K562 (cell line): Measurements from ENCODE around the gene IQCN. TPM values are rescaled to one million over a fixed set of nuclear protein-coding genes. Genes with fewer than 3 reads are reported as not detected.

Experiments used
- CREB1 ChIP-seq, 2 experiments: sonication (generic) in 1 of 2; formaldehyde crosslinking in 1 of 2; IDR thresholded peaks; 2 replicates each; pipeline versions ENCODE4 v1.6.1 to v1.8.0; 2012 to 2022; ENCODE audit warnings: inconsistent platforms in 1 of 2, mild to moderate bottlenecking in 1 of 2, missing genetic modification reagents in 1 of 2, moderate library complexity in 1 of 2
- EZH2 ChIP-seq: IDR thresholded peaks from 2 replicates; pipeline ENCODE4 v1.6.1; 2012; ENCODE audit warnings: low read depth, mild to moderate bottlenecking, inconsistent platforms, low read length, borderline replicate concordance
- FOS ChIP-seq: IDR thresholded peaks from 3 replicates; pipeline ENCODE4 v1.6.1; 2011; ENCODE audit not compliant: insufficient read length; ENCODE audit errors: extremely low read depth
- FOXM1 ChIP-seq, 2 experiments: fragments of 450-650 bp in 1 of 2; sonication (generic) in 1 of 2; formaldehyde crosslinking in 1 of 2; IDR thresholded peaks; 2 replicates each; pipeline versions ENCODE4 v1.6.1 to v1.9.0; 2017 to 2022; ENCODE audit warnings: low read depth in 2 of 2, mild to moderate bottlenecking in 2 of 2, missing genetic modification reagents in 1 of 2, moderate library complexity in 1 of 2
- HLTF ChIP-seq: fragments of 450-650 bp; IDR thresholded peaks from 2 replicates; pipeline ENCODE4 v1.6.1; 2016
- KDM2B ChIP-seq: fragments of 250-450 bp; sonication (Bioruptor Pico); IDR thresholded peaks from 2 replicates; pipeline ENCODE4 v1.8.0; 2021; ENCODE audit warnings: mild to moderate bottlenecking, moderate library complexity
- KLF10 ChIP-seq: fragments of 250-450 bp; sonication (Bioruptor Pico); IDR thresholded peaks from 2 replicates; pipeline ENCODE4 v1.6.1; 2021; ENCODE audit warnings: matching md5 sums
- MEF2A ChIP-seq: IDR thresholded peaks from 2 replicates; pipeline ENCODE4 v1.6.1; 2011; ENCODE audit warnings: low read depth, mild to moderate bottlenecking, low read length, moderate library complexity; ENCODE audit not compliant: control insufficient read depth
- NUFIP1 ChIP-seq: fragments of 450-650 bp; IDR thresholded peaks from 2 replicates; pipeline ENCODE4 v1.6.1; 2018; ENCODE audit not compliant: partially characterized antibody
- POLR2AphosphoS2 ChIP-seq: IDR thresholded peaks from 2 replicates; pipeline ENCODE4 v1.6.1; 2012; ENCODE audit warnings: low read length, improper control_type of control experiment
- POLR2H ChIP-seq: IDR thresholded peaks from 2 replicates; pipeline ENCODE4 v1.6.1; 2016; ENCODE audit warnings: missing genetic modification characterization, low read depth, mild to moderate bottlenecking, control low read depth, missing compliant biosample characterization, moderate library complexity
- SMC3 ChIP-seq: conservative IDR thresholded peaks from 2 replicates; pipeline ENCODE4 v1.6.1; 2011; ENCODE audit warnings: low read depth, low read length, improper control_type of control experiment; ENCODE audit not compliant: insufficient read depth
- ZNF212 ChIP-seq: fragments of 450-650 bp; formaldehyde crosslinking; IDR thresholded peaks from 2 replicates; pipeline ENCODE4 v1.4.0; 2020; ENCODE audit warnings: mild to moderate bottlenecking
- ZNF316 ChIP-seq: fragments of 450-650 bp; IDR thresholded peaks from 2 replicates; pipeline ENCODE4 v1.6.1; 2016
- ZNF785 ChIP-seq: fragments of 250-450 bp; sonication (Bioruptor Pico); IDR thresholded peaks from 2 replicates; pipeline ENCODE4 v1.4.0; 2020; ENCODE audit warnings: mild to moderate bottlenecking
- polyA plus RNA-seq, 8 experiments: library from polyadenylated mRNA; depleted of rRNA in 4 of 8; stranded (reverse) in 5 of 8; unstranded in 3 of 8; fragments of >200 nt; fragmentation: Nextera tagmentation in 2 of 8; fragmentation: Illumina TruSeq in 1 of 8; extraction: Ambion mirVana in 2 of 8; extraction: Trizol in 1 of 8; gene quantifications; 2 replicates each; pipeline versions ENCODE4 v1.2.1 to v1.2.3, GENCODE V29; 2011 to 2014; ENCODE audit warnings: inconsistent platforms in 1 of 8, missing spikeins in 1 of 8
- total RNA-seq, 7 experiments: library from RNA; depleted of rRNA in 6 of 7; stranded (reverse); fragments of >200 nt in 6 of 7; fragmentation: Illumina TruSeq in 2 of 7; extraction: Trizol in 2 of 7; gene quantifications; 2 replicates each; pipeline versions ENCODE4 v1.2.1 to v1.2.3, GENCODE V29; 2011 to 2021; ENCODE audit warnings: low replicate concordance in 1 of 7
- TF ChIP-seq, protein P1 (sequence below): fragments of 250-450 bp; sonication (Bioruptor Pico); IDR thresholded peaks from 2 replicates; pipeline ENCODE4 v1.4.0; 2020
- TF ChIP-seq, protein P2 (sequence below), 2 experiments: fragments of 450-650 bp; IDR thresholded peaks; 2 replicates each; pipeline ENCODE4 v1.6.1; 2018; ENCODE audit warnings: mild to moderate bottlenecking in 2 of 2, low read depth in 1 of 2; ENCODE audit not compliant: partially characterized antibody in 2 of 2

The IQCN gene
- total and polyA plus RNA-seq, 9 of the 15 experiments (the other 6 are each of a cell fraction or from before 2014, with no cell fraction given): 0.01 to 0.07 (median 0.04) TPM; not detected in 3

DNA sequence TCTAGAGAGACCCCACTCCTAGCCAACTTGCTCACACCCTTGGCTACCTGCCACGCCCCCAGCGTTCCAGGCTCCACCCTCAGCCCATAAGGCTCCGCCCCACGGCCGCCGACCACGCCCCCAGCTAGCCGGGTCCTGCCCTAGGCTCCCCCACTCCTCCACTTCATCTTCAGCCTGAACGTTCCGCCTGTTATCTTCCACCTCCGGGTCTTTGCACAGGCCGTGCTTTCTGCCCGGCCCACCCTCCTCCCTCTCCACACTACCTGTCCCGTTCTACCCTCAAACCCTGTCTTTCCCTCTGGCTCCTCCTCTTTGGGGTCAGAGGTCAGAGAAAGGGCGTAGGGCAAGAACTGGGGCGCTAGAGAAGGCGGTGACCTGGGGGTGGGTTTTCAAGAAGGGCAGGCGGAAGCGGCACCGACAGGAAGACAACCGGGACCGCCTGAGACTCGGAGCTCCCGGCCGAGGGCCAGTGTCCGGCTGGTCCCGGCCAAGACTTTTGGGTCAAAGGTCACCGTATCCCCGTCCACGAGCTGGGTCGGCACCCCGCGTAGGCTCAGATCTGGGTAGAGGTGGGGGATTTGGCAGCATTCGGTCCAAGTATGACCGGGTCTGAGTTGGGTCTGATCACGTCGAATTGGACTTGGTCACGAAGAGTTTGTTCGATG is 50.3 kb downstream of the IQCN start (continued):
- TF ChIP-seq POLR2AphosphoS2: no peak
- TF ChIP-seq MEF2A: 0 out of 2 replicates have a peak, but pooled peaks have one; percentile 8
- TF ChIP-seq HLTF: peak; percentile 97
- TF ChIP-seq POLR2H (tag): no peak
- TF ChIP-seq ZNF785 (CRISPR knock-in tag): no peak
- no peak for TF ChIP-seq EZH2
- peak; percentile 26; the same call in 1 of the 2 replicates for TF ChIP-seq CREB1 (IDR thresholded peaks at IDR 0.05)
- TF ChIP-seq CREB1 (CRISPR knock-in tag; IDR thresholded peaks at IDR 0.05): peak; percentile 72; the same call in 1 of the 2 replicates
- TF ChIP-seq, protein P1, sequence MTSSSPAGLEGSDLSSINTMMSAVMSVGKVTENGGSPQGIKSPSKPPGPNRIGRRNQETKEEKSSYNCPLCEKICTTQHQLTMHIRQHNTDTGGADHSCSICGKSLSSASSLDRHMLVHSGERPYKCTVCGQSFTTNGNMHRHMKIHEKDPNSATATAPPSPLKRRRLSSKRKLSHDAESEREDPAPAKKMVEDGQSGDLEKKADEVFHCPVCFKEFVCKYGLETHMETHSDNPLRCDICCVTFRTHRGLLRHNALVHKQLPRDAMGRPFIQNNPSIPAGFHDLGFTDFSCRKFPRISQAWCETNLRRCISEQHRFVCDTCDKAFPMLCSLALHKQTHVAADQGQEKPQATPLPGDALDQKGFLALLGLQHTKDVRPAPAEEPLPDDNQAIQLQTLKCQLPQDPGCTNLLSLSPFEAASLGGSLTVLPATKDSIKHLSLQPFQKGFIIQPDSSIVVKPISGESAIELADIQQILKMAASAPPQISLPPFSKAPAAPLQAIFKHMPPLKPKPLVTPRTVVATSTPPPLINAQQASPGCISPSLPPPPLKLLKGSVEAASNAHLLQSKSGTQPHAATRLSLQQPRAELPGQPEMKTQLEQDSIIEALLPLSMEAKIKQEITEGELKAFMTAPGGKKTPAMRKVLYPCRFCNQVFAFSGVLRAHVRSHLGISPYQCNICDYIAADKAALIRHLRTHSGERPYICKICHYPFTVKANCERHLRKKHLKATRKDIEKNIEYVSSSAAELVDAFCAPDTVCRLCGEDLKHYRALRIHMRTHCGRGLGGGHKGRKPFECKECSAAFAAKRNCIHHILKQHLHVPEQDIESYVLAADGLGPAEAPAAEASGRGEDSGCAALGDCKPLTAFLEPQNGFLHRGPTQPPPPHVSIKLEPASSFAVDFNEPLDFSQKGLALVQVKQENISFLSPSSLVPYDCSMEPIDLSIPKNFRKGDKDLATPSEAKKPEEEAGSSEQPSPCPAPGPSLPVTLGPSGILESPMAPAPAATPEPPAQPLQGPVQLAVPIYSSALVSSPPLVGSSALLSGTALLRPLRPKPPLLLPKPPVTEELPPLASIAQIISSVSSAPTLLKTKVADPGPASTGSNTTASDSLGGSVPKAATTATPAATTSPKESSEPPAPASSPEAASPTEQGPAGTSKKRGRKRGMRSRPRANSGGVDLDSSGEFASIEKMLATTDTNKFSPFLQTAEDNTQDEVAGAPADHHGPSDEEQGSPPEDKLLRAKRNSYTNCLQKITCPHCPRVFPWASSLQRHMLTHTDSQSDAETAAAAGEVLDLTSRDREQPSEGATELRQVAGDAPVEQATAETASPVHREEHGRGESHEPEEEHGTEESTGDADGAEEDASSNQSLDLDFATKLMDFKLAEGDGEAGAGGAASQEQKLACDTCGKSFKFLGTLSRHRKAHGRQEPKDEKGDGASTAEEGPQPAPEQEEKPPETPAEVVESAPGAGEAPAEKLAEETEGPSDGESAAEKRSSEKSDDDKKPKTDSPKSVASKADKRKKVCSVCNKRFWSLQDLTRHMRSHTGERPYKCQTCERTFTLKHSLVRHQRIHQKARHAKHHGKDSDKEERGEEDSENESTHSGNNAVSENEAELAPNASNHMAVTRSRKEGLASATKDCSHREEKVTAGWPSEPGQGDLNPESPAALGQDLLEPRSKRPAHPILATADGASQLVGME (CRISPR knock-in tag): 0 out of 2 replicates have a peak, but pooled peaks have one; percentile 65
- TF ChIP-seq SMC3: no peak
- peak; percentile 90 for TF ChIP-seq FOXM1 (IDR thresholded peaks at IDR 0.05; ENCODE audit: low read depth)
- no peak for TF ChIP-seq FOXM1 (CRISPR knock-in tag; IDR thresholded peaks at IDR 0.05; ENCODE audit: low read depth)
- TF ChIP-seq ZNF212 (CRISPR knock-in tag): no peak
- TF ChIP-seq KDM2B: no peak
- TF ChIP-seq ZNF316: no peak
- no peak for TF ChIP-seq FOS
- TF ChIP-seq, protein P2, sequence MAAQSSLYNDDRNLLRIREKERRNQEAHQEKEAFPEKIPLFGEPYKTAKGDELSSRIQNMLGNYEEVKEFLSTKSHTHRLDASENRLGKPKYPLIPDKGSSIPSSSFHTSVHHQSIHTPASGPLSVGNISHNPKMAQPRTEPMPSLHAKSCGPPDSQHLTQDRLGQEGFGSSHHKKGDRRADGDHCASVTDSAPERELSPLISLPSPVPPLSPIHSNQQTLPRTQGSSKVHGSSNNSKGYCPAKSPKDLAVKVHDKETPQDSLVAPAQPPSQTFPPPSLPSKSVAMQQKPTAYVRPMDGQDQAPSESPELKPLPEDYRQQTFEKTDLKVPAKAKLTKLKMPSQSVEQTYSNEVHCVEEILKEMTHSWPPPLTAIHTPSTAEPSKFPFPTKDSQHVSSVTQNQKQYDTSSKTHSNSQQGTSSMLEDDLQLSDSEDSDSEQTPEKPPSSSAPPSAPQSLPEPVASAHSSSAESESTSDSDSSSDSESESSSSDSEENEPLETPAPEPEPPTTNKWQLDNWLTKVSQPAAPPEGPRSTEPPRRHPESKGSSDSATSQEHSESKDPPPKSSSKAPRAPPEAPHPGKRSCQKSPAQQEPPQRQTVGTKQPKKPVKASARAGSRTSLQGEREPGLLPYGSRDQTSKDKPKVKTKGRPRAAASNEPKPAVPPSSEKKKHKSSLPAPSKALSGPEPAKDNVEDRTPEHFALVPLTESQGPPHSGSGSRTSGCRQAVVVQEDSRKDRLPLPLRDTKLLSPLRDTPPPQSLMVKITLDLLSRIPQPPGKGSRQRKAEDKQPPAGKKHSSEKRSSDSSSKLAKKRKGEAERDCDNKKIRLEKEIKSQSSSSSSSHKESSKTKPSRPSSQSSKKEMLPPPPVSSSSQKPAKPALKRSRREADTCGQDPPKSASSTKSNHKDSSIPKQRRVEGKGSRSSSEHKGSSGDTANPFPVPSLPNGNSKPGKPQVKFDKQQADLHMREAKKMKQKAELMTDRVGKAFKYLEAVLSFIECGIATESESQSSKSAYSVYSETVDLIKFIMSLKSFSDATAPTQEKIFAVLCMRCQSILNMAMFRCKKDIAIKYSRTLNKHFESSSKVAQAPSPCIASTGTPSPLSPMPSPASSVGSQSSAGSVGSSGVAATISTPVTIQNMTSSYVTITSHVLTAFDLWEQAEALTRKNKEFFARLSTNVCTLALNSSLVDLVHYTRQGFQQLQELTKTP (IDR thresholded peaks at IDR 0.05; ENCODE audit: low read depth in 1 of 2, partially characterized antibody in 2 of 2): peak; percentile 29 to 75
- no peak for TF ChIP-seq KLF10 (CRISPR knock-in tag)
- peak; percentile 95 for TF ChIP-seq NUFIP1
